Measurements from ENCODE around the gene INO80D. TPM values are rescaled to one million over a fixed set of nuclear protein-coding genes. Genes with fewer than 3 reads are reported as not detected.

Gene INO80D
- total RNA-seq, 1 experiment from 2014 or later = 46.0 TPM

- H4K91ac ChIP-seq (ENCODE audit: insufficient read length, low read depth, low read length) = no peak overlapping the region
- no peak overlapping the region for H3K4me2 ChIP-seq (ENCODE audit: insufficient read depth, insufficient read length, low read length)
- TF ChIP-seq, protein P1, sequence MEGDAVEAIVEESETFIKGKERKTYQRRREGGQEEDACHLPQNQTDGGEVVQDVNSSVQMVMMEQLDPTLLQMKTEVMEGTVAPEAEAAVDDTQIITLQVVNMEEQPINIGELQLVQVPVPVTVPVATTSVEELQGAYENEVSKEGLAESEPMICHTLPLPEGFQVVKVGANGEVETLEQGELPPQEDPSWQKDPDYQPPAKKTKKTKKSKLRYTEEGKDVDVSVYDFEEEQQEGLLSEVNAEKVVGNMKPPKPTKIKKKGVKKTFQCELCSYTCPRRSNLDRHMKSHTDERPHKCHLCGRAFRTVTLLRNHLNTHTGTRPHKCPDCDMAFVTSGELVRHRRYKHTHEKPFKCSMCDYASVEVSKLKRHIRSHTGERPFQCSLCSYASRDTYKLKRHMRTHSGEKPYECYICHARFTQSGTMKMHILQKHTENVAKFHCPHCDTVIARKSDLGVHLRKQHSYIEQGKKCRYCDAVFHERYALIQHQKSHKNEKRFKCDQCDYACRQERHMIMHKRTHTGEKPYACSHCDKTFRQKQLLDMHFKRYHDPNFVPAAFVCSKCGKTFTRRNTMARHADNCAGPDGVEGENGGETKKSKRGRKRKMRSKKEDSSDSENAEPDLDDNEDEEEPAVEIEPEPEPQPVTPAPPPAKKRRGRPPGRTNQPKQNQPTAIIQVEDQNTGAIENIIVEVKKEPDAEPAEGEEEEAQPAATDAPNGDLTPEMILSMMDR (conservative IDR thresholded peaks at IDR 0.05) = 0 out of 3 replicates have a peak, but pooled peaks have one; percentile 10
- H4K20me1 ChIP-seq (ENCODE audit: control insufficient read depth, insufficient read depth, insufficient read length) = no peaks in the 10 kb centered on the region
- H2BK120ac ChIP-seq (ENCODE audit: low read depth, low read length, poor library complexity, severe bottlenecking) = no peak overlapping the region
- no peak overlapping the region for H2BK15ac ChIP-seq (ENCODE audit: low read depth, low read length)
- WGBS (ENCODE audit: extremely low coverage, insufficient read length, low lambda C conversion rate) = no CpG with 5 or more reads among the region's 8 CpGs
- H2AK5ac ChIP-seq (ENCODE audit: insufficient read length, low read length) = no peak overlapping the region
- H3K9me3 ChIP-seq (ENCODE audit: control insufficient read depth, low read depth, low read length) = no peaks in the 10 kb centered on the region
- H3T11ph ChIP-seq (ENCODE audit: low read length) = no peak overlapping the region
- H2BK12ac ChIP-seq (ENCODE audit: insufficient read length, low read depth, low read length) = no peak overlapping the region
- no peak overlapping the region for H3K56ac ChIP-seq (ENCODE audit: insufficient read length, low read depth, low read length)
- no peak overlapping the region for H3K27ac Mint-ChIP-seq
- no peak overlapping the region for H3K9ac ChIP-seq (ENCODE audit: extremely low read depth, insufficient read length, low read length)
- H3K79me2 ChIP-seq (ENCODE audit: insufficient read depth, low read length) = no peaks in the 10 kb centered on the region
- H3K4me3 Mint-ChIP-seq = no peak overlapping the region
- H2BK5ac ChIP-seq (ENCODE audit: insufficient read length, low read length) = no peak overlapping the region
- H3K18ac ChIP-seq (ENCODE audit: insufficient read length, low read depth, low read length) = no peak overlapping the region
- H4K8ac ChIP-seq (replicated peaks; ENCODE audit: insufficient read length, low read depth, low read length) = no peak overlapping the region
- no peak overlapping the region for H3K4ac ChIP-seq (ENCODE audit: low read depth, low read length)
- no peak overlapping the region for H2AFZ ChIP-seq (ENCODE audit: low read length)
- no peaks in the 10 kb centered on the region for H3K27me3 Mint-ChIP-seq (ENCODE audit: low read depth)
- H3K23ac ChIP-seq (ENCODE audit: insufficient read length, low read depth, low read length) = no peak overlapping the region
- H3K79me1 ChIP-seq (ENCODE audit: insufficient read depth, low read depth, low read length, poor library complexity, severe bottlenecking) = no peaks in the 10 kb centered on the region
- no peak overlapping the region for H3K27ac ChIP-seq (ENCODE audit: insufficient read length, low read depth, low read length)
- no peak overlapping the region for H2BK20ac ChIP-seq (ENCODE audit: low read depth, low read length, poor library complexity, severe bottlenecking)
- no peaks in the 10 kb centered on the region for H3K9me3 Mint-ChIP-seq
- no peaks in the 10 kb centered on the region for H3K27me3 ChIP-seq (ENCODE audit: insufficient read depth, low read length)
- no peaks in the 10 kb centered on the region for H3K4me1 ChIP-seq (ENCODE audit: insufficient read depth, low read length)
- no peaks in the 10 kb centered on the region for H3K23me2 ChIP-seq (ENCODE audit: insufficient read length, low read depth, low read length, poor library complexity, severe bottlenecking)
- H3K4me1 Mint-ChIP-seq = peaks cover 2% of the 10 kb centered on the region in 2 experiments; a peak in 1 of 4 replicates
- no peak for DNase-seq
- H3K14ac ChIP-seq (ENCODE audit: insufficient read depth, low read length) = no peak overlapping the region
- peaks cover 15 to 42% (median 19%) of the 10 kb centered on the region in 3 experiments for H3K36me3 Mint-ChIP-seq (ENCODE audit: insufficient read depth in 1 of 3, low read depth in 3 of 3)
- H4K5ac ChIP-seq (ENCODE audit: insufficient read length, low read depth, low read length) = no peak overlapping the region
These were observed 62.8 kb downstream of the INO80D start for GRCh38 chr2:206023183-206023582.

Data from H9 (cell line).